ENCODE data around the gene NGLY1. TPM values are rescaled to one million over a fixed set of nuclear protein-coding genes. Genes with fewer than 3 reads are reported as not detected.

Gene NGLY1
- total RNA-seq, 1 experiment from 2014 or later, result 27.0 TPM

DNA sequence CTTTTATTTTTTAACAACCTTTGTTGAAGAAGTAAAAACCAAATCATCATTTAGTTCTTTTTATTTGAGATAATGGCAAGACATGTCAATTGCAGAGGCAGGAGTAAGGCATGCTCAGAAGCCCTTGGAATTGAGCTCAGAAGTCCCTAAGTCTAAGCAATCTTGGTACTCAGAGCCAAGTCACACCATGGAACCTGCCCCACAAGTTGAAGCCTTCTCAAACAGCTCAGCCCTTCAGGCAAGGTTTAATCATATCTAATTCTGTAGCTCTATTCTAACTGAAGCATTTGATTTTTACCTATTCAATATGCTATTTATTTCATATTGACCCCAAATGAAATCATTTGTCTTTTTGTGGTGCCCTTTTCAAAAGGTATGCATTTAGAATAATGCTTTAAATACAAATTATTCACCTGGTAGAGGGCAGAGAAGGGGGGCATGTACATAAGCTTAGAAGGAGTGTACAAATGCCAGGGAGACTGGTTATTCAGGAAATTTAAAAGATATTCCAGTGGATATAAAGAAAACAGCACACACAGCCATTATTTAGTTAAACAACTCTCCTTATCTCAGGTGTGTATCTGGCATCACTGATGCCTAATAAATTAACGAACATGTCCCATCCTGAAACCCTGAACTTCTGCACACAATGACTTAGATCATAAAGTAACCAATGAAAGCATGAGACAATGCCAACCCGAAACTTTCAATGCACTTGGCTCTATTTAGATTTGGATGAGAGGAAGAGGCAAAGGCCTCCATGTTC lies 92.3 kb downstream of the NGLY1 start:
- Histone ChIP-seq H3K4me1 (ENCODE audit: insufficient read depth, low read length) (no peaks in the 10 kb centered on the region; the same call in 1 of the 2 replicates), H3K56ac (ENCODE audit: insufficient read length, low read depth, low read length) (no peak overlapping the region), H3K27me3 (ENCODE audit: insufficient read depth, low read length) (no peaks in the 10 kb centered on the region), H3K9ac (ENCODE audit: extremely low read depth, insufficient read length, low read length) (no peak overlapping the region), H4K5ac (ENCODE audit: insufficient read length, low read depth, low read length) (no peak overlapping the region), H3K18ac (ENCODE audit: insufficient read length, low read depth, low read length) (no peak overlapping the region), H2BK120ac (ENCODE audit: low read depth, low read length, poor library complexity, severe bottlenecking) (no peak overlapping the region), H2BK20ac (ENCODE audit: low read depth, low read length, poor library complexity, severe bottlenecking) (no peak overlapping the region), H2AFZ (ENCODE audit: low read length) (no peak overlapping the region), H3K14ac (ENCODE audit: insufficient read depth, low read length) (no peak overlapping the region), H3K23me2 (ENCODE audit: insufficient read length, low read depth, low read length, poor library complexity, severe bottlenecking) (no peaks in the 10 kb centered on the region), H3K79me1 (ENCODE audit: insufficient read depth, low read depth, low read length, poor library complexity, severe bottlenecking) (no peaks in the 10 kb centered on the region), H2BK5ac (ENCODE audit: insufficient read length, low read length) (no peak overlapping the region), H3K4me2 (ENCODE audit: insufficient read depth, insufficient read length, low read length) (no peak overlapping the region), H3K4ac (ENCODE audit: low read depth, low read length) (no peak overlapping the region), H3K23ac (ENCODE audit: insufficient read length, low read depth, low read length) (no peak overlapping the region), H3T11ph (ENCODE audit: low read length) (no peak overlapping the region), H3K27ac (ENCODE audit: insufficient read length, low read depth, low read length) (no peak overlapping the region), H3K79me2 (ENCODE audit: insufficient read depth, low read length) (no peaks in the 10 kb centered on the region), H4K20me1 (ENCODE audit: control insufficient read depth, insufficient read depth, insufficient read length) (no peaks in the 10 kb centered on the region), H4K8ac (replicated peaks; ENCODE audit: insufficient read length, low read depth, low read length) (no peak overlapping the region), H2BK12ac (ENCODE audit: insufficient read length, low read depth, low read length) (no peak overlapping the region), H2AK5ac (ENCODE audit: insufficient read length, low read length) (no peak overlapping the region), H2BK15ac (ENCODE audit: low read depth, low read length) (no peak overlapping the region), H3K9me3 (ENCODE audit: control insufficient read depth, low read depth, low read length) (no peaks in the 10 kb centered on the region), H4K91ac (ENCODE audit: insufficient read length, low read depth, low read length) (no peak overlapping the region)
- Mint-ChIP-seq H3K4me3 (no peak overlapping the region), H3K9me3 (no peaks in the 10 kb centered on the region), H3K27me3 (ENCODE audit: low read depth) (no peaks in the 10 kb centered on the region), H3K36me3 (ENCODE audit: insufficient read depth in 1 of 3, low read depth in 3 of 3) (no peaks in the 10 kb centered on the region), H3K4me1 (no peaks in the 10 kb centered on the region), H3K27ac (no peak overlapping the region)
- no CpG with 5 or more reads among the region's 2 CpGs for WGBS (ENCODE audit: extremely low coverage, insufficient read length, low lambda C conversion rate)
- TF ChIP-seq, protein P1, sequence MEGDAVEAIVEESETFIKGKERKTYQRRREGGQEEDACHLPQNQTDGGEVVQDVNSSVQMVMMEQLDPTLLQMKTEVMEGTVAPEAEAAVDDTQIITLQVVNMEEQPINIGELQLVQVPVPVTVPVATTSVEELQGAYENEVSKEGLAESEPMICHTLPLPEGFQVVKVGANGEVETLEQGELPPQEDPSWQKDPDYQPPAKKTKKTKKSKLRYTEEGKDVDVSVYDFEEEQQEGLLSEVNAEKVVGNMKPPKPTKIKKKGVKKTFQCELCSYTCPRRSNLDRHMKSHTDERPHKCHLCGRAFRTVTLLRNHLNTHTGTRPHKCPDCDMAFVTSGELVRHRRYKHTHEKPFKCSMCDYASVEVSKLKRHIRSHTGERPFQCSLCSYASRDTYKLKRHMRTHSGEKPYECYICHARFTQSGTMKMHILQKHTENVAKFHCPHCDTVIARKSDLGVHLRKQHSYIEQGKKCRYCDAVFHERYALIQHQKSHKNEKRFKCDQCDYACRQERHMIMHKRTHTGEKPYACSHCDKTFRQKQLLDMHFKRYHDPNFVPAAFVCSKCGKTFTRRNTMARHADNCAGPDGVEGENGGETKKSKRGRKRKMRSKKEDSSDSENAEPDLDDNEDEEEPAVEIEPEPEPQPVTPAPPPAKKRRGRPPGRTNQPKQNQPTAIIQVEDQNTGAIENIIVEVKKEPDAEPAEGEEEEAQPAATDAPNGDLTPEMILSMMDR (conservative IDR thresholded peaks at IDR 0.05), result no peak
- DNase-seq, result no peak
